Choroid plexus epithelial cell (primary cell): ENCODE results near the gene UNK.

Source experiments
- DNase-seq: peaks from one replicate; pipeline ENCODE4 v3.0.0-alpha.2; 2010; ENCODE audit warnings: low read depth
- H3K4me3 ChIP-seq: 2 replicates; pipeline ENCODE4 v1.5.1; 2011; ENCODE audit warnings: low read depth, mild to moderate bottlenecking, control low read depth, low read length, moderate library complexity
- CTCF ChIP-seq: conservative IDR thresholded peaks from 2 replicates; pipeline ENCODE4 v1.5.1; 2011; ENCODE audit warnings: low read depth, mild to moderate bottlenecking, control low read depth, inconsistent platforms, low read length, moderate library complexity

The UNK gene

GRCh38 chr17:75827308-75828075, 42.9 kb downstream of the UNK start:
- TF ChIP-seq CTCF: peak; percentile 83
- peak overlapping the region; percentile 54 for H3K4me3 ChIP-seq
- DNase-seq: peak; percentile 76

GRCh38 chr17:75828076-75828400, 43.4 kb downstream of the UNK start:
- peak overlapping the region; percentile 54 for H3K4me3 ChIP-seq
- no peak for DNase-seq
- no peak for TF ChIP-seq CTCF

GRCh38 chr17:75828741-75829140, 44.1 kb downstream of the UNK start:
- no peak for DNase-seq
- TF ChIP-seq CTCF: no peak
- H3K4me3 ChIP-seq: no peak overlapping the region

GRCh38 chr17:75829747-75830146, 45.1 kb downstream of the UNK start:
- no peak overlapping the region for H3K4me3 ChIP-seq
- DNase-seq: no peak

GRCh38 chr17:75830164-75831031, 45.8 kb downstream of the UNK start:
- no peak overlapping the region for H3K4me3 ChIP-seq
- DNase-seq: no peak
- peak; percentile 75 for TF ChIP-seq CTCF

More at GRCh38 chr17:75829747-75830146, 45.1 kb downstream of the UNK start:
- TF ChIP-seq CTCF: no peak

GRCh38 chr17:75831032-75831571, 46.5 kb downstream of the UNK start:
- DNase-seq: no peak
- no peak for TF ChIP-seq CTCF
- no peak overlapping the region for H3K4me3 ChIP-seq
